Retinal pigment epithelial cell (primary cell): ENCODE measurements around the gene HBP1.

Source experiments
- DNase-seq: peaks from one replicate; pipeline ENCODE4 v3.0.0-alpha.2; 2010; ENCODE audit warnings: low read depth
- H3K4me3 ChIP-seq: 2 replicates; pipeline ENCODE4 v1.5.1; 2011; ENCODE audit warnings: mild to moderate bottlenecking, low read length, control low read depth, moderate library complexity
- TF ChIP-seq, protein P1 (sequence below): conservative IDR thresholded peaks from 2 replicates; pipeline ENCODE4 v1.5.1; 2011; ENCODE audit warnings: low read depth, low read length, control low read depth, inconsistent platforms

HBP1 gene

DNA sequence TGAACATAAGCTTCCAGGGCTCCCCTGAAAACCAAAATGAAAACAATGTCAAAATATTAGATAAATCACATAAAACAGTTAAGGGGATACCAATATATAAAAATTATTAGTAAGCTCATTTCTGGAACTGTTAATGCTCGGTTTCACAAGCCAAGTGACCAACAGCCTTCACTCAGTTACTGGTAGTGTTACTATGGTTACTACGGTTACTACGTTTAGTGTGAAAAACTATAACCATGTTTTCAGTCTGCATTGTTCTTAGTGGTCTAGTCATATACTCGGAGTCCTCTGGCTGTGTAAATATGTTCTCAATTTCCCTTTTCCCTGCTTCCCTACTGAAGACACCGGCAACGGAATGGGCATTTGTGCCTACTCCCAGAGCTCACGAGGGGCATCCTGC is 34.8 kb downstream of the HBP1 start:
- no peak overlapping the region for H3K4me3 ChIP-seq
- no peak for DNase-seq
- TF ChIP-seq, protein P1, sequence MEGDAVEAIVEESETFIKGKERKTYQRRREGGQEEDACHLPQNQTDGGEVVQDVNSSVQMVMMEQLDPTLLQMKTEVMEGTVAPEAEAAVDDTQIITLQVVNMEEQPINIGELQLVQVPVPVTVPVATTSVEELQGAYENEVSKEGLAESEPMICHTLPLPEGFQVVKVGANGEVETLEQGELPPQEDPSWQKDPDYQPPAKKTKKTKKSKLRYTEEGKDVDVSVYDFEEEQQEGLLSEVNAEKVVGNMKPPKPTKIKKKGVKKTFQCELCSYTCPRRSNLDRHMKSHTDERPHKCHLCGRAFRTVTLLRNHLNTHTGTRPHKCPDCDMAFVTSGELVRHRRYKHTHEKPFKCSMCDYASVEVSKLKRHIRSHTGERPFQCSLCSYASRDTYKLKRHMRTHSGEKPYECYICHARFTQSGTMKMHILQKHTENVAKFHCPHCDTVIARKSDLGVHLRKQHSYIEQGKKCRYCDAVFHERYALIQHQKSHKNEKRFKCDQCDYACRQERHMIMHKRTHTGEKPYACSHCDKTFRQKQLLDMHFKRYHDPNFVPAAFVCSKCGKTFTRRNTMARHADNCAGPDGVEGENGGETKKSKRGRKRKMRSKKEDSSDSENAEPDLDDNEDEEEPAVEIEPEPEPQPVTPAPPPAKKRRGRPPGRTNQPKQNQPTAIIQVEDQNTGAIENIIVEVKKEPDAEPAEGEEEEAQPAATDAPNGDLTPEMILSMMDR: no peak

DNA sequence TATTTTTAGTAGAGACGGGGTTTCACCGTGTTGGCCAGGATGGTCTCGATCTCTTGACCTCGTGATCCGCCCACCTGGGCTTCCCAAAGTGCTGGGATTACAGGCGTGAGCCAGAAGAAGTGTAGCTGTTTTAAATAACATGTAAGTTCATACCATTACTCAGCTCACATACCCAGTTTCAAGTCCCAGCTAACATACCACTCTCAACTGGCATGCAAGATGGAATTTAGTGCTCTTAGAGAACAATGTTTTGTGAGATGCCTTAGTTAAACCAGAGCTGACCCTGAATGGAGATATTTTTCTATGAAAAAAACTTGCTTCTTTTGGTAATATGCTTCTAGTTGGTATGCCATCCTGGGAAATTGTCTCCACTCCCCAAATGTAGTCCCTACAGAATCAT is 37.3 kb downstream of the HBP1 start:
- H3K4me3 ChIP-seq: no peak overlapping the region
- no peak for DNase-seq
- TF ChIP-seq, protein P1: no peak

DNA sequence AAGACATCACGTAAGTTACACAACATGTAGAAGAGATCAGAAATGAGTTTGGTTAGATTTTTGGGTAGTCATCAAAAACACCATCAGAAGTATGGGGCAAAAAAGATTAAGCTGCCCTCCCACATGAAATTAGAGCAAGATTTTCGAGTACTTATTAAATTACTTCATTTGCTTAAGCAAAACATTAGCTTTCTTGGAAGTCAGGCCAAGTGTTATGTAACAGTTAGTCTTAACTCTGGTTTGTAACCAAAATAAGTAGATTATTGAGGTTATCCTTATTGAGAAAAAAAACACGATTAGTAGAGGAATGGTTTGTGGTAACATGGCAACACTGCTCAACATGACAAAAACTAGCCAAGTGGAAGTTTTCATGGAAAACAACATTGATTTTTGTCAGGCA is 37.9 kb downstream of the HBP1 start:
- TF ChIP-seq, protein P1: no peak
- H3K4me3 ChIP-seq: no peak overlapping the region
- DNase-seq: peak; percentile 41

DNA sequence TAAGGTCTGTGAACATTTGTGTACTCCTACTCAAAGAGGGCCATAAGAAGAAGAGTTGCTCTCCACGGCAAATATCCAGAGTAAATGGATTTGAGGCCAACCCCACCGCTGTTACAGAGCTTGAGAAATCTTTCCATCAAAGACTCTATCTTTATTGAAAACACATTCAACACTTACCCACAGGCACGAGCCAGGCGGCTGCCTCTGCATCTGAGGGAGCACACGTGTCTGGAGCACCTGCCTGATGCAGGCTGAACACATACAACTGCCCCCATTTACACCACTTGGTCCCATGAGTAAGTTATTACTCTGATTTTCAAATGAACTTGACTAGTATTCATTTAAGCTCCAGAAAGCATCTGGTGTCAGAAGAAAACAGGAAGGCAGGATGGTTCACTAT is 38.7 kb downstream of the HBP1 start:
- TF ChIP-seq, protein P1: no peak
- no peak for DNase-seq
- H3K4me3 ChIP-seq: no peak overlapping the region

DNA sequence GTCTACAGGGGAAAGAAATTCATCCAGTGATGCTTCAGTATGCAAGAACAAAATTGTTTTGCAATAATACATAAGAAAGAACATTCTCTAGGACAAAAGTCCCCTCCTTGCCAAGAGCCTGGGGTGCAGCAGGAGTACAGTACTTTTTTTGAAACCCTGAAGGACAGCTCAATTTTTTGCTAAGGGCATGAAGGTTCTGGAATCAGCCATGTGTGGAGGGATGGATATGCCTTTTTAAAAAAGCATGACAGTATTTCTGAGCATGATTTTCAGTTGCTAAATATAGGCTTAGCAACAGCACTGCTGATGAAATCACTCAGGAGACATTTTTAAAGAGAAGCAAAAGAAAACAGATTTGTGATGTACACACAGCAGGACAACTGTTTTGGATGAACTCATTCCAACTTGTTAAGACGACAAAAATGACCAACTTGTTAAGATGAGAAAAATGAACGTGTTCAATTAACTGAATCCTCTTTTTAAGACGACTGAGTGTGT is 39.3 kb downstream of the HBP1 start:
- TF ChIP-seq, protein P1: no peak
- no peak overlapping the region for H3K4me3 ChIP-seq
- no peak for DNase-seq

DNA sequence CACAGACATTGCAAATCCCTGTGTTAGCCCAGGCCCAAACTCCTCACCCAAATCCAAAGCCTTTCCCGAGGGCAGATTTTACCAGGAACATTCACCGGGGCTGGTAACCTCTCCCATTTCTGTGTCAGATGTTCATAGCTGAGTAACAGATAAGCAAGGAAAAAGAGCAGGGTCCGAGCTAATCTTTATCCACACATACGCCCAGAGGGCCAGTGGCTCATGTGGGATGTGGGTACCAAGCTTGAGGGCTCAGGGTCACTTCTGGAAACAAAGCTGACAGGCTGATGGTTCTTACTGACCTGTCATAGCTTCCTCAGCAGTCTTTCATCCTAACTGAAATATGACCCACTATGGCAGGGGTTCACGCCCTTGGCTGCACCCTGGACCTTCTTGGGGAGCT is 39.8 kb downstream of the HBP1 start:
- H3K4me3 ChIP-seq: no peak overlapping the region
- no peak for DNase-seq
- TF ChIP-seq, protein P1: no peak

DNA sequence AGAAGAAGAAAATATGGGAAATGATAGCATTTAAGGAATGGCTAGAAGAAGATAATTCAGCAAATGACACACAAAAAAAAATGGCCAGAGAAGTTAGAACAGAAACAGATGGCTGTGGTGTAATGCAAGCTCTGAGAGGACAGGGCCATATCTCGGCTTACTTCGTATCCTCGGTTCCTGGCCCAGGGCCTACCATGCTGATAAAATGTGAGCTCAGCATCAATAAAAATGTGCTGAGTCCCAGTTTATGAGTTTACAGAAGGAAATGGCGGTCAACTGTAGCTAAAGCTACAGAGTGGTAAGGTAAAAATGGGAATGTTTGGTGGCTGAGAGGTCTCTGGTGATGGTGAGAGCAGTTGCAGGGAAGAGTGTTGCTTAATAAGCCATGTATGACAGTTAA is 40.8 kb downstream of the HBP1 start:
- DNase-seq: no peak
- no peak overlapping the region for H3K4me3 ChIP-seq
- TF ChIP-seq, protein P1: no peak
